CD4-positive, alpha-beta T cell treated with Interleukin-4 for 4 hours (primary cell): ENCODE measurements around the gene KCNH6.

Experiments
- DNase-seq: peaks from one replicate; pipeline ENCODE4 v3.0.0-alpha.2; 2020

Gene KCNH6

GRCh38 chr17:63523253-63523855, at the start of gene KCNH6:
Gene KCNH6, plus strand, starts transcription at chr17:63523358. Its CDS starts 56 bp downstream, at chr17:63523414.
- no peak for DNase-seq

- no peak for DNase-seq
These were observed 49.0 kb upstream of the KCNH6 start for GRCh38 chr17:63474174-63474573.

GRCh38 chr17:63474586-63475460, 48.3 kb upstream of the KCNH6 start:
- no peak for DNase-seq

GRCh38 chr17:63475491-63476412, 47.4 kb upstream of the KCNH6 start:
- no peak for DNase-seq

GRCh38 chr17:63476459-63476853, 46.7 kb upstream of the KCNH6 start:
- DNase-seq: no peak

- DNase-seq: peak; percentile 14
These were observed 46.2 kb upstream of the KCNH6 start, which contains the start of gene ACE for GRCh38 chr17:63476854-63477479. Gene ACE, plus strand, starts transcription at chr17:63477061. Its CDS starts 34 bp downstream, at chr17:63477095.

GRCh38 chr17:63477480-63478440, 45.4 kb upstream of the KCNH6 start:
- no peak for DNase-seq

GRCh38 chr17:63478814-63479494, 44.2 kb upstream of the KCNH6 start:
- DNase-seq: peak; percentile 73

GRCh38 chr17:63479495-63480184, 43.5 kb upstream of the KCNH6 start:
- DNase-seq: no peak

- no peak for DNase-seq
These were observed 42.9 kb upstream of the KCNH6 start for GRCh38 chr17:63480192-63480784.

- DNase-seq: no peak
These were observed 42.2 kb upstream of the KCNH6 start for GRCh38 chr17:63480826-63481487.

- no peak for DNase-seq
These were observed 41.7 kb upstream of the KCNH6 start for GRCh38 chr17:63481488-63481870.

- DNase-seq: no peak
These were observed 40.6 kb upstream of the KCNH6 start for GRCh38 chr17:63482509-63482908.

- no peak for DNase-seq
These were observed 40.1 kb upstream of the KCNH6 start for GRCh38 chr17:63483038-63483437.

GRCh38 chr17:63483655-63484575, 39.2 kb upstream of the KCNH6 start:
- no peak for DNase-seq

GRCh38 chr17:63486317-63487013, 36.7 kb upstream of the KCNH6 start:
- DNase-seq: no peak

- DNase-seq: no peak
These were observed 36.2 kb upstream of the KCNH6 start for GRCh38 chr17:63487014-63487339.

GRCh38 chr17:63488851-63489250, 34.3 kb upstream of the KCNH6 start:
- no peak for DNase-seq
